HFF-Myc (cell line): ENCODE results near the gene SYNE1.
"Not testable (repeated sequence)": the region's sequence is repeated elsewhere in the genome, so short reads cannot be mapped to it uniquely, and the experiment has no call there.

Experiments used
- DNase-seq: peaks from one replicate; pipeline ENCODE4 v3.0.0-alpha.2; 2011; ENCODE audit warnings: low read depth; ENCODE audit errors: extremely low read depth
- H3K4me3 ChIP-seq: replicated peaks from 2 replicates; pipeline ENCODE4 v1.5.1; 2011; ENCODE audit warnings: low read depth, mild to moderate bottlenecking, control low read depth, low read length
- CTCF ChIP-seq: IDR thresholded peaks from 2 replicates; pipeline ENCODE4 v1.5.1; 2012; ENCODE audit warnings: mild to moderate bottlenecking, low read depth, low read length, control low read depth; ENCODE audit errors: missing control alignments

The SYNE1 gene

GRCh38 chr6:152625213-152625612, 11.9 kb downstream of the SYNE1 start:
- H3K4me3 ChIP-seq: no peak overlapping the region
- TF ChIP-seq CTCF: no peak
- DNase-seq: no peak

GRCh38 chr6:152614776-152615175, 22.4 kb downstream of the SYNE1 start:
- DNase-seq, H3K4me3 ChIP-seq: not testable (repeated sequence)

- no peak for TF ChIP-seq CTCF
- no peak for DNase-seq
- H3K4me3 ChIP-seq: no peak overlapping the region
Observed at GRCh38 chr6:152609125-152609670, 28.0 kb downstream of the SYNE1 start.

- DNase-seq: no peak
- TF ChIP-seq CTCF: no peak
Observed at GRCh38 chr6:152605941-152606340, 31.2 kb downstream of the SYNE1 start.

GRCh38 chr6:152605342-152605741, 31.8 kb downstream of the SYNE1 start:
- DNase-seq: no peak
- no peak for TF ChIP-seq CTCF
- H3K4me3 ChIP-seq: no peak overlapping the region

More at GRCh38 chr6:152605941-152606340, 31.2 kb downstream of the SYNE1 start:
- H3K4me3 ChIP-seq: no peak overlapping the region

GRCh38 chr6:152603911-152604310, 33.3 kb downstream of the SYNE1 start:
- DNase-seq: no peak
- no peak overlapping the region for H3K4me3 ChIP-seq
- no peak for TF ChIP-seq CTCF

GRCh38 chr6:152600022-152600421, 37.1 kb downstream of the SYNE1 start:
- no peak for TF ChIP-seq CTCF
- DNase-seq: no peak
- H3K4me3 ChIP-seq: no peak overlapping the region
